Chondrocyte (in vitro differentiated cells): ENCODE measurements around the gene SLC27A5. TPM values are rescaled to one million over a fixed set of nuclear protein-coding genes. Genes with fewer than 3 reads are reported as not detected.

Experiments
- DNase-seq: peaks from one replicate; pipeline ENCODE4 v3.0.0; 2021; ENCODE audit warnings: mixed read lengths, low spot score
- H3K27ac Mint-ChIP-seq: one replicate; pipeline ENCODE4 v1.8.0; 2021; ENCODE audit warnings: mild to moderate bottlenecking, moderate library complexity, mixed read lengths; ENCODE audit not compliant: unreplicated experiment
- H3K27me3 Mint-ChIP-seq: 2 replicates; pipeline ENCODE4 v1.8.0; 2021; ENCODE audit warnings: low read depth, mixed read lengths
- H3K36me3 Mint-ChIP-seq: 2 replicates; pipeline ENCODE4 v1.8.0; 2021; ENCODE audit warnings: low read depth, mixed read lengths
- H3K4me1 Mint-ChIP-seq: 2 replicates; pipeline ENCODE4 v1.8.0; 2021; ENCODE audit warnings: low read depth, mild to moderate bottlenecking, mixed read lengths
- H3K4me3 Mint-ChIP-seq: one replicate; pipeline ENCODE4 v1.8.0; 2021; ENCODE audit warnings: mild to moderate bottlenecking, moderate library complexity, mixed read lengths; ENCODE audit not compliant: unreplicated experiment
- H3K9me3 Mint-ChIP-seq: 2 replicates; pipeline ENCODE4 v1.8.0; 2021; ENCODE audit warnings: low read depth, mixed read lengths
- CTCF ChIP-seq: fragments of 200-600 bp; sonication (generic); IDR thresholded peaks from 2 replicates; pipeline ENCODE4 v1.5.0; 2021; ENCODE audit warnings: antibody characterized with exemption, mild to moderate bottlenecking, moderate library complexity
- long read RNA-seq: library from polyadenylated mRNA; stranded (forward); transcript quantifications from one replicate; pipeline ENCODE4 v2.0.0, GENCODE V29; 2021
- total RNA-seq: library from RNA; stranded (reverse); gene quantifications from 3 replicates; pipeline ENCODE4 v1.2.1, GENCODE V29; 2021

The SLC27A5 gene
- total RNA-seq, result 4.7 to 9.5 TPM (median 9.3 TPM) in 3 replicates
- long read RNA-seq, partial matches to known transcripts, result 0 of 8 reads
- long read RNA-seq, other reads (novel, unspliced or antisense), result 4 of 8 reads

- peaks cover 3% of the 10 kb centered on the region for H3K36me3 Mint-ChIP-seq
- no peak within 1 kb of the TSS for H3K4me3 Mint-ChIP-seq
- no peak for TF ChIP-seq CTCF
- H3K4me1 Mint-ChIP-seq, result peaks cover 14% of the 10 kb centered on the region
- H3K27me3 Mint-ChIP-seq, result no peaks in the 10 kb centered on the region
- peaks cover 8% of the 10 kb centered on the region for H3K9me3 Mint-ChIP-seq
- peak within 1 kb of the TSS; percentile 59 for H3K27ac Mint-ChIP-seq
- no peak for DNase-seq
Observed at GRCh38 chr19:58511353-58512208, at the start of gene SLC27A5. SLC27A5 (minus strand) TSS chr19:58511992; CDS start chr19:58511955, 37 bp downstream.

GRCh38 chr19:58560921-58561320 lies 49.1 kb upstream of the SLC27A5 start:
- Mint-ChIP-seq H3K36me3 (peaks cover 9% of the 10 kb centered on the region), H3K27me3 (no peaks in the 10 kb centered on the region), H3K4me3 (peak overlapping the region; percentile 96), H3K27ac (peak overlapping the region; percentile 41), H3K9me3 (no peaks in the 10 kb centered on the region), H3K4me1 (peaks cover 32% of the 10 kb centered on the region)
- TF ChIP-seq CTCF, result no peak
- no peak for DNase-seq

GRCh38 chr19:58560007-58560887 lies 48.5 kb upstream of the SLC27A5 start:
- no peaks in the 10 kb centered on the region for H3K9me3 Mint-ChIP-seq
- peak overlapping the region; percentile 98 for H3K27ac Mint-ChIP-seq
- no peak for TF ChIP-seq CTCF
- DNase-seq, result no peak
- peak overlapping the region; percentile 96 for H3K4me3 Mint-ChIP-seq
- no peaks in the 10 kb centered on the region for H3K27me3 Mint-ChIP-seq
- peaks cover 12% of the 10 kb centered on the region for H3K36me3 Mint-ChIP-seq
- peaks cover 35% of the 10 kb centered on the region for H3K4me1 Mint-ChIP-seq

- Mint-ChIP-seq H3K4me1 (peaks cover 42% of the 10 kb centered on the region), H3K27me3 (no peaks in the 10 kb centered on the region), H3K4me3 (peak overlapping the region; percentile 96), H3K36me3 (peaks cover 13% of the 10 kb centered on the region), H3K9me3 (no peaks in the 10 kb centered on the region), H3K27ac (peak overlapping the region; percentile 98)
- DNase-seq, result peak; percentile 97
- TF ChIP-seq CTCF, result no peak
Observed at GRCh38 chr19:58559275-58560006, 47.6 kb upstream of the SLC27A5 start.
